AG09319 (cell line): ENCODE data around the gene CR1L.
"Not testable (repeated sequence)": the region's sequence is repeated elsewhere in the genome, so short reads cannot be mapped to it uniquely, and the experiment has no call there.

Experiments
- DNase-seq: peaks from one replicate; pipeline ENCODE4 v3.0.0-alpha.2; 2010; ENCODE audit warnings: low read depth; ENCODE audit errors: extremely low read depth
- CTCF ChIP-seq: IDR thresholded peaks from 2 replicates; pipeline ENCODE4 v1.5.1; 2011; ENCODE audit warnings: low read depth, mild to moderate bottlenecking, inconsistent platforms, low read length, moderate library complexity

Gene CR1L

GRCh38 chr1:207711285-207711684, 66.4 kb downstream of the CR1L start:
- peak; percentile 2; the same call in 1 of the 2 replicates for TF ChIP-seq CTCF
- DNase-seq: no peak

- not testable (repeated sequence) for DNase-seq
These were observed 67.8 kb downstream of the CR1L start for GRCh38 chr1:207712701-207713100.

- TF ChIP-seq CTCF: no peak
- DNase-seq: no peak
These were observed 68.6 kb downstream of the CR1L start for GRCh38 chr1:207713529-207713928.

DNA sequence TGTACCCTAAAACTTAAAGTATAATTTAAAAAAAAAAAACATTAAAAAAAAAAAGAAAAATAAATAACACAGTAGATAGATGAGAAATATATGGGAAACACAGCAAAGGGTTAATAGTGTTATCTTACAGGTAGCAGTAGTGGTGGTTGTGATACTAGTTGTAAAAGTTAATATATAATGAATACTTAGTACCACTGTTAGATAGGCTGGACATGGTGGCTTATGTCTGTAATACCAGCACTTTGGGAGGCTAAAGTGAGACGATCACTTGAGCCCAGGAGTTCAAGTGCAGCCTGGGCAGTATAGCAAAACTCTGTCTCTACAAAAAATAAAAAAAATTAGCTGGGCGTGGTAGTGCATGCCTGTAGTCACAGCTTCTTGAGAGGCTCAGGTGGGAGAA, 74.3 kb downstream of the CR1L start:
- no peak for DNase-seq
- no peak for TF ChIP-seq CTCF

DNA sequence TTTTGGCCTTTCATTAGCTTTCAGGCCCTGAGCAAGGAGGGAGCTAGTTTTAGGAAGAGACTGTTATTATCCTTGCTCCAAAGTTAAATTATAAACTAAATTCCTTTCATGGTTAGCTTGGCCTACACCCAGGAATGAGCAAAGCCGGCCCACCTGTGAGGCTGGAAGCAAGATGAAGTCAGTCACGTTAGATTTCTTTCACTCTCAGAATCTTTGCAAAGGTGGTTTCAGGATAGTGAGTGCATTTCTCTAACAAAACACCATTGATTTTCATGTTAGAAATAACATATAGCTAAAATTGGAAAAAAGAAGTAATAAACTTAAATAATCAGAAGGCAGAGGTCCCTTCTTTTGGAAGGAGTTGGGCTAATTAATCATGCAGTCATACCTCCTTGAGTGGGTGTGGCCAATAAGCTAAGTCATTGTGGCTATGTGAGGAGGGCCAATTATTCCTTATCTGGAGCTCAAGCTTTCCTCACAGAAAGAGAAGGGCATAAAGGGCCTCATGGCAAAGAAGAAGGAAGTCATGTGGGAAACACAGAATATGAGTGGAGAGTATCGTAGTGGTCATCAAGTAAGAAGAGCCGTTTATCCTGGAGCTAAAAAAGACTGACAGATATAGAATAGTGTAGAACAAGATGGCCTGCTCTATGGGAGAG, 83.4 kb downstream of the CR1L start:
- DNase-seq: not testable (repeated sequence)

- not testable (repeated sequence) for DNase-seq
These were observed 92.7 kb downstream of the CR1L start for GRCh38 chr1:207737503-207738157.

DNA sequence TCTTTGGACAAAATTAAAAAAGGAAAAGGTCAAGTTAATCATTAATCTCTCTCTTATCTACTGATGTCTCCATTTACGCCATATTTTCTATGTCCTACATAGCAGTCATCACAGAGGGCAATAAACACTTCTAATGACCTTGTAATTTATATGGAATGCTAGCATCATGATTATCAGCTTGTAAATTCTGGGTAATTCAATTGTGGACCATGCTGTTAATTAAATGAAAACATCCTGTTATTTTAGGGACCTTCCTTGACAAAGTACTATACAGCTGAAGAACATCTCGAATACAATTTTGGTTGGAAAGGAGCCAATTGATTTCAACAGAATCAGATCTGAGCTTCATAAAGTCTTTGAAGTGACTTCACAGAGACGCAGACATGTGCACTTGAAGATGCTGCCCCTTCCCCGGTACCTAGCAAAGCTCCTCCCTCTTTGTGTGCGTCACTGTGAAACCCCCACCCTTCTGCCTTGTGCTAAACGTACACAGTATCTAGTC, 93.3 kb downstream of the CR1L start:
- not testable (repeated sequence) for DNase-seq

- TF ChIP-seq CTCF: no peak
- no peak for DNase-seq
These were observed 95.3 kb downstream of the CR1L start for GRCh38 chr1:207740207-207740606.

DNA sequence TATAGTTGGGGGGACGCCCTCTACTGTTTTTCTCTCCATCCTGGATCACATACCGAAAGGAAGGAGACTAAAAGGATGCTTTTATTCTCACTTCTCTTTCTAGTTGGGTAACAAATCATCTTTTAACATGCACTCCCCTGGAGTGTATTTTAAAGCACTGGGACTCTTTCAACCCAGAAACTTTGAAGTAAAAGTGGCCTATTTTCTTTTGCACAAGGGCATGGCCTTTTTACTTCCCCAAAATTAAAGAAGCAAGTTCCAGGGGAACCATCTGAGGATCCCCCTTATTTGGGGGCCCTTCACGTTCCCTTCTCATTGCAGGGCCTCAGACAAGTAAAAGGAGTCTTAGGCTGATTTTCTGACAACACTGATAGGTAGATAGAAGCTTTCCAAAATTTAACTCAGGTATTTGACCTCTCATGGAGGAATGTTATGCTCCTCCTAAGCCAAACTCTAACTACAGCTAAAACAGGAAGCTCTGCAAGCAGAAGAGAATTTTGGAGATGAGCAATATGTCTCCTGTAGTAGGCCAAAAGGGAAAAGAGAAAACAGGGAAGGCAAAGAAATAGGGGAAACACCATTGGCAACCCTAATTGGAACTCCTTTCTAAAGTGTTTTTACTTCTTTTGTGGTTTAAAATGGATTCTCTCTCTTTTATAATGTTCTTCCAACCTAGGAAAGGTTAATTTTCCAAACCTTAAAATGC, 98.1 kb downstream of the CR1L start:
- DNase-seq: no peak
- no peak for TF ChIP-seq CTCF
